HG03103 (cell line): ENCODE measurements around the gene TGFBR3.

Experiments
- ATAC-seq: cut with Tn5 transposase; IDR thresholded peaks from one replicate; pipeline ENCODE4 v1.9.1; 2021; ENCODE audit warnings: low read depth; ENCODE audit not compliant: unreplicated experiment

Gene TGFBR3

DNA sequence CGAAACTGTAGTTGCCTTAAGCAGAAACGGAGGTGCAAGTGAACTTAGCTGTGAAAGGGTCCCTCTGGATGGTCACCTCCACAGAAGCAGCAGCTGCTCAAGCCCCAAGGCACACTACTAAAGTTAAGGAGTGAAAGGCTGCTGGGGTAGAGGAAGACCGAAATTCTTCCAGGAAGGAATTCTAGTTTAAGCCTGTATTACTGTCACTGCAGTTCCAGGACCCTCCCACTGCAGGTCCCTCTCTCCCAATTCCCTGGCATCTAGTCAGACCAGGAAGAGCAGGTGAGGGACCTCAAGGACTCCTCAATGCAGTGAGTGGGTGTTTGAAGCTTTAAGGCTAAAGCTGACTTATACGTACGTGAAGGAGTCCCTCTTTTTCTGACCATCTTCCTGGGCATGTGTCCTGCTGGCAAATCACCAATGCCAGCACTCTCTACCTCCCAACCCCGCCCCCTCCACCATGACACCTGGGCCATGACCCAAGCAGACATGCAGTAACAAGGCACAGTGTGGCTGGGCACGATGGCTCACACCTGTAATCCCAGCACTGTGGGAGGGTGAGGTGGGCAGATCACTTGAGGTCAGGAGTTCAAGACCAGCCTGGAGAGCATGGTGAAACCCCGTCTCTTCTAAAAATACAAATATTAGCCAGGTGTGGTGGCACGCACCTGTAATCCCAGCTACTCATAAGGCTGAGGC is 57.2 kb downstream of the TGFBR3 start:
- ATAC-seq, result no peak

DNA sequence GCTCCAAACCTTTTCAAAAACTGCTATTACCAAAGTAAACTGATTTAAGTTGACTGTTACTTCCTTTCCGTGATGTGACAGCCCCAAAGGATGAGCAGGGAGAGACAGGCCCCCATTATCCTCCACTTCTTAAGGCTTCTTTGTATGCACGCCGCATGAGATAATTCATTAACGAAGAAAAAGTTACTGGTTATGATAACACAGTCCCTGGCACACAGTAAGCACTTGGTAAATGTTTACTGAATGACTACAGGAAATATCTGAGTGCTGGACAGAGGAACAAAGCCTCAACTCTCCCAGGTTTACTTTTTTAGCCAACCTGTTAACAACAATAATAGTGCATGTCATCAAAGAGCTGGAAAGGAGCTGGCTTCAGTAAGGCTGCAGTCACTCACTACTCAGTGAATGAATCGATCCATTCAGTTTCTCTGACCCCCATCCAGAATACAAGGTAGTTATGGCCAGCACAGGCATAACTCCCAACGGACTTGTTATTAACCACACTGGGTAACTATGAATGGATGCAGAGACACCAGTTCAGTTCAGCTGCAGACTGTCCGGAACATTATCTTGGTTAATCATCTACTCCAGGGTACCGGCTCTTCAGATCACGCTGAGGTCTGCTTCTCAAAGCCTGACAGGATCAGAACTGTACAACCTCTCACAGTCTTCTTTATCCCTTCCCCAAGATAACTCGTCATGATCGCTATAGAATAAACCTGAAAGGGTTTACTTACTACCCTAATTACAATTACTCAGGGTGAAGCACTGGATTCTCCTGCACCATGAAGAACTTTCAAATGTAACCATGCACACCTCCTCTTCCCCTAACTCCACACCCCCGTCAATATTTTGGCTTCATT is 58.3 kb downstream of the TGFBR3 start:
- ATAC-seq, result no peak

DNA sequence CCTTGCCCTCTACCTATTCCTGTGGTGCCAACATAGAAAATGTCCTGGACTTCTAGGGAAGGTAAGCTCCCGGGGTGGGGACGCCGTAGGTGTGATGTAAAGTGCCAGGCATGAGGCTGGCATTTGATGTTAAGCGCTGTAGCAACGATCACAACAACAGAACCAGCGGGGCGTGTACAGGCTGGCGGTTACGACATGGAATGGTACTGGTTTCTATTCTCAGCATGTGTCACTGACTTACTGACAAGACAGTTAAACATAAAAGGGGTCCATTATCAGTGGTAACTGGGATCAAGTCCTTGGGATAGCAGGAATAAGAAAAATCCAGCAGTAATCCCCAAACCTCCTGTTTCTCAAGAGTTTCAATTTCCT is 58.9 kb downstream of the TGFBR3 start:
- ATAC-seq, result no peak

DNA sequence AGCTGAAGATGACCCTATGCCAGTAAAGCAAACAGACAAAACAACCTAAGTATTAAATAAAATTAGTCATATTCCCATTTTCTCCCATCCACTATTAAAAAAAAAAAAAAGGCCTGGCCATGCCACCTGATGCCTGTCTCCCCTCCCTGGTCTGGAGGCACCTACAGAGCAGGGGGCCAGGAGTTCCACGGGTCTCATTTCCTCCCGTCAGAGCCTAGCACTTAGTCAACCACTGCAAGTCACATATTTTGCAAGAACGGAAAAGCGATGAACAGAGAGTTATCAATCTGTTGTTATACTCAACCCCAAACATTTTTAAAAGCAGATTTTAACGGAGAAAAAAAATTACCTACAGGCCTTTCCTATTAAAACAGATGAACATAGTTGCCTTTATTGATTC is 59.3 kb downstream of the TGFBR3 start:
- no peak for ATAC-seq

DNA sequence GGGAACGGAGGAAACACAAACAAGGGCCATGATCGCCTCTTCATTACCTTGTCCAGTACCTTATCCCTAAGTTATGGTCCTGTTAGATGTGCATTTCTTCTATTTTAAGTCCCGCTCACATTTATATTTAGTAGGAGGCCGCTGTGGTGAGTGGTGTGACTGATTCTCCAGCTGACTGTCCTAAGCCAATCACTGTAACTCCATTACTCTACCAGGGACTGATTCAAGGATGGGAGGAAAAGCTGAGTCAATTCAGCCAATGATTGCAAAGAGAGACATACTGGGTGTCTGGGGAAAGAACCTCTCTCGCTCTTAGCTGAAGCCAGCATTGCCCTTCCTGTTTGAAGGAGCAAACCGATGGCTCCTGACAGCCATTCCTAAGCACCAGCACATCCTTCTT is 59.7 kb downstream of the TGFBR3 start:
- no peak for ATAC-seq

DNA sequence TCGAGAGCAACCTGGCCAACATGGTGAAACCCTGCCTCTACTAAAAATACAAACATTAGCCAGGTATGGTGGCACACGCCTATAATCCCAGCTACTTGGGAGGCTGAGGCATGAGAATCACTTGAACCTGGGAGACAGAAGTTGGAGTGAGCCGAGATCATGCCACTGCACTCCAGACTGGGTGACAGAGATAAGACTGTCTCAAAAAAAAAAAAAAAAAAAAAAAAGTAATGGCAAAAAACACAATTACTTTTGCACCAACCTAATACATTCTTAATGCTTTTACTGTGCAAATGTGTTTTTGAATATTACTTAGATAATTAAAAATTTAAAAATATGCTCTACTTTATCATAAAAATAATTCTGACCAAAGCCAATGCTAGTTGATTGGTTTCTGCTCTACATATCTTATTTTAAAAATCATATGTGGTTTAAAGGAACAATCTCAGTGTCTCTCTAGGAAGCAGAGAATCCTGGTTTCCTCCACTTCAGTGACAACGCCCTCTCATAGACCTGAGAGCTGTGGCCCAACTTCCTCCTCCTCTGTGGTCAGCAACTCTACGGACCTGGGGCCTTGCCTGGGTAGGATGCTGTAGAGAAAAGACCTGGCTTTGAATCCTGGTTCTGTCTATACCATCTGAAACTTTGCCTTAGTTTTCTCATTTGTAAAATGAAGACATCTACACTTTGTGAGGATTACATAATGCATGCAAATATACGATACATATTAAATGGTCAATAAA is 64.7 kb downstream of the TGFBR3 start:
- no peak for ATAC-seq

DNA sequence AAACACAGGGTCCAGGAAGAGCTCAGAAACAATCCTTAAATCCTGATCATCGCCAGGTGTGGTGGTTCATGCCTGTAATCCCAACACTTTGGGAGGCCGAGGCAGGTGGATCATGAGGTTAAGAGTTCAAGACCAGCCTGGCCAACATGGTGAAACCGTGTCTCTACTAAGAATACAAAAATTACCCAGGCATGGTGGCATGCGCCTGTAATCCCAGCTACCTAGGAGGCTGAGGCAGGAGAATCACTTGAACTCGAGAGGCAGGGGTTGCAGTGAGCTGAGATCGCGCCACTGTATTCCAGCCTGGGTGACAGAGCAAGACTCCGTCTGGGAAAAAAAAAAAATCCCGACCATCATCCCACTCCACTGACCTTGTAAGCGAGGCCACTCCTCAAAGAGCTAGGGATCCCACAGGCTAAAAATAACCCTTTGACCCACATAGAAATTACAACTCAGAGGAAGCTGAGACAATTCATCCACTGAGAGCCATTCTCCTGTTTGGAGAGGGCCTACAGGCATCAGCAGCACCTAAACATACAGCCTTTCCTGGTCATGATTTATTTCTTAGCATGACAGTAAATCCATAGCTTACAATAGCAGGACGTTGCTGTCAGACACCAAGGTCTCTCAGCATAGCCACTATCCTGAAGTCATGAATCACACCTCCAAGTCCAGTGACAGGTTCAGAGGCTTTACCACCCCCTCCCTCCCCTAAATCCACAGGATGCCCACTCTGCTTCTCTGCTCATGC is 66.7 kb downstream of the TGFBR3 start:
- ATAC-seq, result no peak

DNA sequence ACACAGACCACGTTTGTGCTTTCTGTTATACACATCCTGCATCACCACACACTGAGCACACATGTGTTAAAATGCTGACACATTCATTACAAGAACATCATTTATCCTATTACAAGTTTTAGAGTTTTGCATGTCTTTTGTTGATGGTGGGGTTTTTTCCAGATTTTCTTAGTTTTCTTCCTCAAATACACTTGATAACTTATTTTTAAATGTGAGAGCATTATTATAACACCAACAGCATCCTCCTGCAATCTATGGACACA is 67.3 kb downstream of the TGFBR3 start:
- ATAC-seq, result no peak

DNA sequence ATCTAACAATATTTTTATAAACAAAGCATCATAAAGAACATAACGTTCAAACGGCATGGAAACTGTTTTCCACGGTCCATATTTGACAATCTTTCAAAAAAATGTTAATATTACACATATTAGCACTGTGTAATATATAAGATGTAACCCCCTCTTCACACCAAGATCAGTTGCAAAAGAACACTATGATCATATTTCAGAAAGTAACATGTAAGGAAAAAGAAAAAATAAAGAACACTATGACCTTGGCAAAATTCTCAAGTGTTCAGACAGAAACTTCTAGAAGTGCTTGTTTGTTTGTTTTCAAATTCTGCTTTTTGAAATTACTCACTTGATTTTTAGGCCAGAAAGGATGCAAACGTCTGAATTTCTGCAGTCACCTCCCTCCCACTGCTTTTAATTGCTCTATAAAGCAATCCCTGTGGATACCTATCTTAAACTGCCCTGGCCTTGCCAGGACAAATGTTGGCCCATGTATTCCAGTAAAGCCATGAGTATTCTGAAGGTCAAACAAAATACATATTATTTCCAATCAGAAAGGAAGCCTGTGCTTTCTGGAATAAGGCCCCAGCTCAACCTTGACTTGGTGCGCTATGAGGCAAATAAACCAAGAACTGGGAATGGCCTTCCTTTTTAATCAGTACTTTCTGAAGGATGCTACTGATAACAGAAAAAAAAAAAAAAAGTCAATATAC is 68.6 kb downstream of the TGFBR3 start:
- ATAC-seq, result no peak

DNA sequence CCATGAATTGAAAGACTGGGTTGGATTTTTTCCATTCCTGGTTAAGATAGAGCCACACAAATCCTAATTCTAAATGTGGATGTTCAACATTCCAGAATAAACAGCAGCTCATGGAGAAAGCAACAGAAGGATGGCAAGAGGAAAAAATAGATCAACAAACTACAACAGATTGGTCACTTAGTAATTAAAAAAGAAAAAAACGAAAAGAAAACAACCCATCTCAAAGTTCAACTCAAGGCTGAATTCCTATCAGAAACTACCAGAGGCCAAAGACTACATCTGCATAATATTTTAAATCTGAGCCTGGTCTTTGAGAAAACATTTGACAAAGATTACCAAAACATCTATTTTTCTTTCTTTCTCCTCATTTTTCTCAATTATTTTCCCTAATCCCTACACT is 69.9 kb downstream of the TGFBR3 start:
- ATAC-seq, result no peak

DNA sequence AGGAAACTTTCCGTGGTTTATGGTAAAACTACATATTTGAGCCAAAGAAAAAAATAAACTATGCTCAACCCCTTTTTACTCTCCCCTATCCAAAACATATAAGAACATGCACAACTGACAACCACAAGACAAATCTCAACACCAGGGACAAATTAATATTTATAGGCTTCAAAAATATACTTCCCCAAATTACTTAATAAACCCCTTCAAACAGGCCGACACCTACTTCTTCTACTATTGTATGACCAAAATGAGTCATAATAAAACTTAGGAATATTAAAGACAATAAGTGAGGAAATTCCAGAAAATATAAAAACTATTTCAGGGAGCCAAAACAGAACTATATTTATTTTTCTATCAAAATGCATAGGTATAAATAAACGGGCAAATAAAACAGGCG is 71.5 kb downstream of the TGFBR3 start:
- no peak for ATAC-seq

DNA sequence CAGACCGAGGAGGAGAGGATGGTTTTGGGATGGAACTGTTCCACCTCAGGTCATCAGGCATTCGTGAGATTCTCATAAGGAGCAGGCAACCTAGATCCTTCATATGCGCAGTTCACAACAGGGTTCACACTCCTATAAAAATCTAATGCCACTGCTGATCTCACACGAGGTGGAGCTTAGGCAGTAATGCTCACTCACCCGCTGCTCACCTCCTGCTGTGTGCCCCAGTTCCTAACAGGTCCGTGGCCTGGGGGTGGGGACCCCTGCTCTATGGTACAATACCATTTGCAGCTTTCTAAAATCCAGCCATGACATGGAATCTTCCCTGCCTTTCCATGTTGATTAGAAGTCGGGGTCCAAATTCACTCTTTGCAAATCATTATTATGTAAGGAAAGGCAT is 72.1 kb downstream of the TGFBR3 start:
- ATAC-seq, result no peak

DNA sequence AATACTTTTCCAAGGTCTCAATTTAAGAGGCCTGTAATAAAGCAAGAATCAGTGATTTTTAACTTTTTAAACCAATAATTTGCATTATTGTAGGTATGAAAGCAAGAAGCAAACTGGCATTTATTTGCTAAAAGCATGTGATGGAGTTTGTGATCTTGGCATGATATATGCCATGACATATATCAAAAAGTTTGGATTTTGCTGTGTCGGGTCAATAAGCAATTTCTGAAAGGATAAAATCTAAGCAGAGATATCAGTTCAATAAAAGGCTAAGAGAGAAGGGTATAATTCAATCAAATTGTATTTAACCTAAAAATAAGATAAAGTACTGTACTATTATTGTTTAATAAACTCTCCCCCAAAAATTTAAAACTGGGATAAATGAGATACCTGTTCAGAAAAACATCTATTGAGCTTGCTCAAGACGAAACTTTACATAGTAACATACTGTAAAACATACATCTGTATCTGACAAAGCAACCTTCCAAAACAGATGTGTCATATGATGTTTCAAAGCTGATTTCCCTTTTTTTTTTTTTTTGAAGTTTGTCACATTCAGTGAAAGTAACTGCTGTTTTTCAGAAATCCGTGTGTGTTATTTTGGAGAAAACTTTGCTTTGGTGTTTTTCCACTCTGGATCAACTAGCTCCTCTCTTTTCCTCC is 74.5 kb downstream of the TGFBR3 start:
- no peak for ATAC-seq

DNA sequence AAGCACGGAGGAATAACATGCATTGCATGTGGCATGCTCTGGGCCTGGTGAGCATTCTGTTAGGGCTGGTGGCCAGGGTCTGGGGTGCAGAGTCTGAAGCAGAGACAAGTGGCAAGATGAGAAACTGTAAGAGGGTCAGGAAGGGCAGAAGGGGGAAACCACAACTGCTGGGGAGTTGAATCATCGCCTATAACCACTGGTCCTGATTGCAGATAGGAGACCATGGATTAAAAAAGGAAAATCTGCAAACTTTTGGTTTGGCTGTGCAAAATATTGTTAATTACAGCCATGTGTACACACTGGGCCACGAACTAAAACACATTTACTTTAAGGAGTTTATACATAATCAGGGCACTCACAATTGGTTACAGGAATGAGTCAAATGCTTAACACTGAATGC is 76.6 kb downstream of the TGFBR3 start:
- no peak for ATAC-seq

DNA sequence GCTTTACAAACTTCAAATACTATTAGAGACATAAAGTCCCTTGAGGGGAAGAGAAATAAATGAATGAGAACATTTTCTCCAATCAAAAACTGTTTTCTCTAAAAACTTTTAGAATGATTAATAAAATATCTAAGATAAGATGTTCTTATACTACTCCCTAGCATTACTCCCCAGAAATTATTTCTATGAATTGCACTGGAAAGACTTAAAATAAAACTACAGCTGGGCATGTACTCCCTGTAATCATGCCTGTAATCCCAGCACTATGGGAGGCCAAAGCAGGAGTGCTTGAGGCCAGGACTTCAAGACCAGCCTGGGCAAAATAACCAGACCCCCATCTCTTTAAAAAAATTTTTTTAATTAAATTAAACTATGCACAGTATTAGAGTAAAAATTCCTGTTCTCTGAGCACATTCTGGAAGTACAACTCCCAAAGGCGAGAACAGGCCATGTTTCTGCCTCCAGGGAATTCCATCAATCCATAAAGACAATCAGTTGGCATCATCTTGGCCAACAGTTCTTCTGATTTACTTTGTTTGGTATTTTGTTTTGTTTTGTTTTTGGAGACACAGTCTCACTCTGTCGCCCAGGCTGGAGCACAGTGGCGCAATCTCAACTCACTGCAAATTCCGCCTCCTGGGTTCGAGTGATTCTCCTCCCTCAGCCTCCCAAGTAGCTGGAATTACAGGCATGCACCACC is 77.9 kb downstream of the TGFBR3 start:
- ATAC-seq, result no peak

DNA sequence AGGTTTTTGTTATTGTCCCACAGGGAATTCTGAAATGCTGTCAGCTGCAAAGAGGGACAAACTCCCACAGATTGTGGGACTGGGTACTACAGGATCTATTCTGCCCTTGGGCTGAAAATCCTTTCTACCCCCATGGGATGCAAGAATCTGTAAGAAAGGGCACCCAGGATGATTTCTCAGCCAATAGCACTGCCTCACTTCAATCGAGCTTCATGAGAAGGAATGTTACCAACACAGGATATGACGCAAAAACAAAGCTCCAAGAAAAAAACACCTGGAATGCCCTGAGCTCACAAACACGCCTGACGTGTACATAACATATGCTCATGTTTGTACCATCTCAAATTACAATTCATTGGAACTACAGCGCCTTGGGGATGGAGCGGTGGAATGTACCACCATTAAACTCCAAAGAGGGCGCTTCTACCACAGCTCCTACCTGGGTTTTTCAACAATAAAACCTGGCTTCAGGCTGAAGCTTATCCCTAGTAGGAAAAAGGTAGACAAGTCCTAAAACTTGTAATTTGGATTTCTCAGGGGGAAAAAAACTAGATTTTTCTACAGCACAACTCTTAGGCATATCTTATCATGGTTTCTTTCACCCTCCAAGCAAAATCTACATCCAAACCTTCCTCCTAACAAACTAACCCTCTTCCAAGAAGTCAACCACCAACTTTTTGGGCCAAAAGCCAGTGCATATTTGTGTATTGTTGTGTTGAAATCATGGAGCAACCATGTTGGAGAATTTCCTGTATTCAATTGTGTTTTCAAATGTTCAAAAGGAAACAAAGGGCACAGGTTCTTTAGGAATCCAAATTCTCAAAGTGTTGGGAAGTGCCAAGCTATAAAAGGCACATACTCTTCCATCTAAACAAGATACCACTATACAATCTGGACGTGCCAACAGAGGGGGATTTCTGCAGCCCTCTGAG is 78.9 kb downstream of the TGFBR3 start:
- no peak for ATAC-seq

DNA sequence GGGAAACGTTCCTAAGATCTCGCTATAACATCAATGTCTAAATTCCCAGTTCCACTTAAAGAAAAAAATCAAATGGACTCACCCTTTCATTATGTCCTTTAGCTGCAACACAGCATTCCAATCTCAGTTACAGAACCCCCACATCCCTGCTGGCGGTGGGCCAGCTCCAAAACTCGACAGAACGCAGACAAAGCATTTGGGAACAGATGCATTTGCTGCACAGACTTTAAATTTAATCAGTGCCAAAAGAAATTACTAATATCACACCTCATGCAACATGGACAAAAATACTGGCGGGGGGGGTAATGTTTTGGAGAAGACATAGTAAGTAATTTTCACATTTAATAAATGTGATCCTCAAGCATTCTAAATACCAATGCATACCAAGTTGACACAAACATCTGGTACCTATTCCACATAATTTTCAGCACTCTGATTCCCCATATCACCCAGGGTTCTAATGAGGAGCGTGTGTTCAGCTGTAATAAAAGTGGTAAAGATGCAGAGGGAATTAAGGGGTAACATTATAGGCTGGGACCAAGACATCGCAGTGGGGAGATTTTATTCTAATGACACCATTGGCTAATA is 79.7 kb downstream of the TGFBR3 start:
- ATAC-seq, result no peak

DNA sequence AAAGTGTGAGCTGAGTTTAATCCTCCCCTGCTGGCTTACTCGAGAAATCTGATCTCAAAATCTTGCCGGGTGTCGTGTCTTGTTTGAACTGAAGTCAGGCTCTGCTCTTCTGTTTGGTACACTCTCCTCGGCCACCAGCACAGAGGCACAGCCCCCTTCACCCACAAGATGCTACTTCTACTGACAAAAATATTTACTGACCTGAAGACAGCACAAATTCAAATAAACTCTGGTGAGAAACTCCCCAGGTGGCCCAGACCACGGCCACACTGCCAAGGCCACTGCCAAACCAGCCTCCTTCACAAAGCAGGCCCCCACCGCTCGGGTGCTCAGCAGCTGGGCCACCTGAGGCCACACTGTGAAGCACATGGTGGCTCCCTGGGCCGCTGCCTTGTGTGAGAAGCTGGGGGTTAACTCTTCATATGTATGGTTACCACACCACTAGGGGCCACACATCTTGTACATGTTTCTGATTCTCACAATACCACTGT is 80.6 kb downstream of the TGFBR3 start:
- no peak for ATAC-seq
